NCI-H345 (cell line): ENCODE results near the gene C19orf81.

Source experiments
- DNase-seq: peaks from one replicate; lab custom pipeline; 2025; lab: John Stamatoyannopoulos, UW

Gene C19orf81

DNA sequence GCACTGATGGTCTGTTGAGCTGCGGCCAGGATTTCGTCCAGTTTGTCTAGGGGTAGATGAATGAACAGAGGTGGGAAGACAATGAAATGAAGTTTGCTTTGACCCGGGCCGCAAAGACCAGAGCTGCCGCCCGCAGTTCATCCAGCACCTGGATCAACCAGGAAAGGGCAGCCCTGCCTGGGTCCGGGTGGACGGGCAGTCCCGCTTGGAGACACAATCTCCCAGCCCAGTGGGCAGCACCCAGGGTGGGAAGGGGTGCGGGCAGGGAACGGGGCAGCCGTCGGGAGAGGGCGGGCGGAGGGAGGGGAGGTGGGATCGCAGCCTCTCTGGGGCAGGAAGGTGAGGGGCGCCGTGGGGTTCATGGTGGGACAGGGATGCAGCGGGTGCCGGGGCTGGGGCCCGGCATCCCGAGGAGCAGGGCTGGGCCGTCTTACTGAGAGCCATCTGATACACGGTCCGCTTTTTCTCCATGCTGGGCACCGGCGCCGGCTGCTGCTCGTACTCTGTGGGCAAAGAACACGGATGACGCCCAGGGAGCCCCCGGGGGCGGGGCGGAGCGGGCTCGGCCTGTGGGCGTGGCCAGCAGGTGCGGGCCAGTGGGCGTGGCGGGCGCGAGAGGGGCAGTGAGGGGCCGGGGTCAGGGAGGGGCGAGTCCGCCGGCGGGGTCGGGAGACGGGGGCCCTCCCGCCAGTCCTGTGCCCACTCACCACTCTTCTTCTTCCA, 37.2 kb downstream of the C19orf81 start:
- DNase-seq, result no peak

DNA sequence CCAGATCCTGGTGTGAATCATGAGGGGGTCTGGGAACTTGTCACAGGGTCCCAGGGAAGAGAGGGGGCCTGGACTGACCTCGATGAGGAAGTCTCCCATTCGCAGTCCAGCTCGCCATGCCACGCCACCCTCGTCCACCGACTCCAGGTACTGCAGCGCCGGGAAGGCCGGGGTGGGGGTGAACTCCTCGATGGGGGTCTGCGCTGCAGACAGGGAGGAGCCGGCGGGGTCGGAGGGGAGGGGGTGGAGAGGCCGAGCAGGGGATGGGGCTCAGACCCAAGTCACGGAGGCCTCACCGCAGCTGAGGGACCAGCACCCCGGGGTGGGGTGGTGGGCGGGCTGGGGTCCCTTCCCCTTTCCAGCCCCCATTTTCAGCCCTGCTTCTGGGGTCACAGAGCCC, 39.5 kb downstream of the C19orf81 start:
- no peak for DNase-seq

DNA sequence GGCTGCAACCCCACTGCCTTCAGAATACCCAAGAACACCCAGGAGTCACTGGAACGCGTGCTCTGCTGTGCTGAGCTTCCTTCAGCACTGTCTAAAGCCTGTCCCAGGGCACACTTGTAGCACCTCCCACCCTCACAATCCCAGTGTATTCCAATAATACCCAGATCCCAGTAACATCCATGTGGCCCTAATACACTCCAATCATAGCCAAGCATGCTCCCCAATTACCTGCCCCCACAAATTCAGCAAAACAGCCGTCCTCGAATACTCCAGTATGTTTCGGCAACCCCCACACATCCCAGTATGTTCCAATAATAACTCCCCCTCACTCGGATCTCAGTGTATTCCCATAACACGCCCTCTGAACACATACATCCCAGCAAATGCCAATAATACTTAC, 41.2 kb downstream of the C19orf81 start:
- no peak for DNase-seq

DNA sequence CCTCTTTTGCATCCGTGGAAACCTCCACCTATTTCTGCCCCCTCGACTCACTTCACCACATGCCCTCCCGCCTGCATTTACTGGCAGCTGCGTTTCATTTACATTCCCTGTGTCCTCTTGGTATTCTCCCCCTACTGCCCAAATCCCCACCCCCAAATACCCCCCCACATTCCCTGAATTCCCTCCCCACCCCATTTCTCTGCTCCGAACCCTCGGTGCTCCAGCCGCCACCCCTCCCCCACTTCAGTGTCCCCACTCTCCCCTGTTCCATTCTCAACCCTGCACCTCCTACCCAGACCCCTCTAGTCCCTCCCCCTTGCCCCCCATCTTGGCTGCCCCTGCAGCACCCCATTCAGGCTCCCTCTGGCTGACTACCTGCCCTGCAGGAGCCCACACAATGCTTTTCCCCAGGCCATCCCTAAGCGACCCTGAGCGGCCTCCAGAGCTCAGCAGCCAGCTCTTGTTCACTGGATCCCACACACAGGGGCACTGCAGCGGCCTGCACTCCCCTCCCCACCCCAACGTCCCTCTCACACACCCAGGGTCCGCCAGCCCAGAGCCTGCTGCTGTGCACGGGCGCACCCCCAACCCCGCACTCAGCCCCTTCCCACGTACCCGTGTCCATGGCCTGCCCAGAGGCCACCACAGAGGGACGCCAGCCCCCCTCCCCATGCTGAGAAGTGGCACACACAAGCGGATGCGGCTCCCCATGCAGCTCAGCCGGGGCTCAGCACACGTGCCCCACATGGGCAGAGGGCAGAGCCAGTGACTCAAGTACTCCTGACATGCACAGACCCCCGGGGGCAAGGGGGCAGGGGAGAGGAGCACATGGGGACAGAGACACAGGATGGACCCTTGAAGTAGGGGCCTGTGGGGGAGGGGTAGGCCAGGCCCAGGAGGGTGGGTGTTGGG, 44.1 kb downstream of the C19orf81 start:
- DNase-seq, result no peak

DNA sequence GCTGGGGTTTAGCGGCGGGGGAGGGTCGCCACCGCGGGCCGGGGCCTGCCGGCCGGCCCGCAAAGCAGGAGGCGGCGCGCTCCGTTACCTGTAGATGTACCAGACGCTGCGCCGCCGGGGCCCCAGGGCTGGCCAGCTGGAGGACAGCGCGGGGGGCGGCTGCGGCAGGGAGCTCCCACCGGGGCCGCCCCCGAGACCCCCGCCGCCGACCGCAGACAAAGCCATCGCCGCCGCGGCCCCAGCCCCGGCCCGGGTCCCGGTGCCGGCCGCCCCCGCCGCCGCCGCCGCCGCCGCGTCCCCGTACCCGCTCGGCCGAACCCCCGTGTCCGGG, 45.5 kb downstream of the C19orf81 start:
- DNase-seq, result no peak

DNA sequence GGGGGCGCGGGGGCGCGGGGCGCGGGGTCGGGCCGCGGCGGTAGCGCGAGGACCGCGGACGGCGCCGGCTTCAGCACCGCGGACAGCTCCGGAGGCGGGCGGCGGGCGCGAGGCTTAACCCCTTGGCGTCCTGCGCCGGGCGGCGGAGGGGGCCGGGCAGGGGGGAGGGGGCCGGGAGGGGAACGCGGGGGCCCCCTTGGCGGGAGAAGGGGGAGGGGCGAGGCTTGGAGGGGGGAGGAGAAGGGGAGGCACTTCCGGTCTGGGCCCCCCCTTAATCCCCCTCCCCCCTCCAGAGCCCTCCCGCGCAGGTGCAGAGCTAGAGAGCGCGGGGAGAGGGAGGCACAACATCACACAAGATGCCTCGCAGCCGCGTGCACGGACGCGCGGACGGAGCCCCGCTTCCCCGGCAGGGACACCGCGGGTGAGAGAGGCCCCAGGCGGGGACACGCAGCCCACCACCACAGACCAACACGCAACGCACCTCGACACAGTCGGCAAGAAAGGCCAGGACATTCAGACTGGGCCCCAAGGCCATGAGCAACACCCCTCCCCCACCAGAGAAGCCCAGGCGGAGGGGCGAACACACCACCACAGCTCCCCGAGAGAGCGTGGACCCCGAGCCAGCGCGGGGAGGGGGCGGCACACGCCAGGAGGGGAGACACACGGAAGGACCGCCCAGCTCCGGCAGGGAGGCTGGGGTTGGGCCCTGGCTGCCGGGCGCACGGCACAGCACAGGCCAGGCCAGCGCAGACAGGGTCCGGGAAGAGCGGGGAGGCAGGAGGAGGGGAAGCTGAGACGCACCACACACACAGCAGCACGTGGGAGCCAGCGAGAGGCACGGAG, 46.2 kb downstream of the C19orf81 start:
- no peak for DNase-seq

DNA sequence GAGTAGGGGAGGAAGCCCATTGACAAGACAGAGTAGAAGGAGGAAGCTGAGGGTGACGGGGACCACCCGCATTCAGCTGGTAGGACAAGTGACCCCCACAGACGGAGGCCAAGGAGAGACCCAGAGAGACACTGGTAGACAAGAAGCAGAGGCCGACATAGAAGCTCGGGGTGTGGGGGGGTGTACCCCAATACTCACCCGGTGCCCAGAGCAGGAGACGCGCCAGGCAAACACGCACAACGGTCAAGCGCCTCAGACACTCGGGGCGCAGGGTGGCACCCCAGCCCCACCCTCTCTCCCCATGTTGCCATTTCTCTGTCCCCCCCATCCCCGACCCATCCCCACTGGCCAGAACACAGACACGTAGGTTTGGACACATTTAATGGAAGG, 46.8 kb downstream of the C19orf81 start:
- no peak for DNase-seq

DNA sequence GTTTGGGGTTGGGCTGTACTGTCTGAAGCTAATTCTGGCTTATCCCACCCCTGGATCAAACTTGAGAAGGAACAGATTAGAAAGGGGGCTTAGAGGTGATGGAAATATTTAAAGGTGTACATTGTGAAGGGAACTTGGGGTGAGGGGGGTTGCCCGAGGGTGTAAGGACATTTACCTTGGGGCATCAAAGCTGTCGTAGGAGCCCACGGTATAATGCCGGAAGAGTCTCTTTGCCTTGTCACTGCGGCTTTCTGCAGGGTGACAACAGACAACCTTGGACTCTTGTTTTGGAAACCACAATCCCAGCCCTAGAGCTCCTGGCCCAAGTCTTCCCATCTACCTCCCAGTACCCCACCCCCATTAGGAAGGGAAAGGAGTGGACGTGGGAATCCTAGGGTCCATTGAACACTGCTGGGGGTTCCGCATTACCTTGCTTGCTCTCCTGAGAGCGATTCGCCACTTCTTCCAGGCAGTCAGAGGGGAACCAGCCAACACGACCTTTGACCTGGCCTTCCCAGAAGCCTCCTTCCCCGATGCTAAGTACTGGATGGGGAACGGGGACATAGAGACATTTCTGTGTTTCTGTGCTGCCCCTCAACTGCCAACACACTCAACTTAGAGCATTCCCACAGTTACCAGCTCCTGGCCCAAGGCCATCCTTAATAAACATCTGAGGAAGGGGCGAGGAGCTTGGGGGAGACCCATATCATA, 48.3 kb downstream of the C19orf81 start:
- DNase-seq, result no peak

DNA sequence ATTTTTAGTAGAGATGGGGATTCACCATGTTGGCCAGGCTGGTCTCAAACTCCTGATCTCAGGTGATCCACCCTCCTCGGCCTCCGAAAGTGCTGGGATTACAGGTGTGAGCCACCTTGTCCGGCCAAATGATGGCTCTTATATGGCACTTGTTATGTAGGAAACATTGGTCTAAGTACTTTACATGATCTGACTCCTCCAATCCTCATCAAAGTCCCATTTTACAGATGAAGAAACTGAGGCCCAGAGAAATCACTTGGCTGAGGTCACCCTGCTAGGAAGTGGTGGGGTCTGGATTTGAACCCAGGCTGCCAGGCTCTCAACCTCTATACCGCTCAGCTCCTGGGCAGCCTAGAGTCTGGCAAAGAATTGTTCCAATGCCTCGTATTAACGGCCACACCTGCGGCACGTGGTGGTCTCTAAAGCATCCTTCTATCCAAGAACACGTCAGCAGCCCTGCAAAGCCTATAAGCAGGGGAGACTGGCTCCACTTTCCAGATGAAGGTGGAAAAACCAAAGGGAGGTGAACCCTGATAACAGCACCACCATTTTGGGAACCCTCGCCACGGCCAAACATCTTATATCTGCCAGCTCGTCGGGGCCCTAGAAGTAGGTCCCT, 52.2 kb downstream of the C19orf81 start:
- no peak for DNase-seq

DNA sequence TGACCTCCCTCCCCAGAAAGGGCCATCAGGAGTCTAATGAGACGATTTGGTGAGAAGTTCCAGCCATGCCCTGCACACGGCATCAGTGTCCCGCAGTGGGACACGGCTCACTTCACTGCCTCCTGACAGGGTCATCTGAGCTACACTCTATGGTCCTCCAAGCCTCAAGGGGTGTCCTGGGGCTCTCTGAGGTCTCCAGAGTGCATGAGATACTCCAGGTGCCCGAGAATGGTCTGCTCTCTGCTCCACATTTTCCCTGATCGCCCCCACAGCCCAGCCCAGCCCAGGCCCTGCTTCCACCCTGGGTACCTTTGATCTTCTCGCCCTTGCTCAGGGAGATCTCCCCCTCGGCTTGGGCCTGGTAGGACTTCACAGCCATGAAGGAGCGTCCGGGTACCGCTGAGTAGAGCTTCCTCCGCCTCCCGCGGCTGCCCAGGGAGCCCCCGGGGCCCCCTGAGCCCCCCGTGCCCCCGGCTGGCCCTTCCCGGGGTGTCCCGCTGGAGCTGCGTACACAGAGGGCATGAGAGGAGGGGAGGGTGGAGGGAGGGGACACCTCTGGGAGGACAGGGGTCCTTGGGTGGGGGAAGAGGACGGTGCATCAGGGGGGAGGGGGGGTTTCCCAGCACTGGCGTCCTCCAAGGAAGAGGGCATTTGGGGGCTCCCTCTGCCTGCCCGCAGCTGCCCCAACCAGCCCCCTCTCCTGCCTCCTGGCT, 53.1 kb downstream of the C19orf81 start:
- no peak for DNase-seq

DNA sequence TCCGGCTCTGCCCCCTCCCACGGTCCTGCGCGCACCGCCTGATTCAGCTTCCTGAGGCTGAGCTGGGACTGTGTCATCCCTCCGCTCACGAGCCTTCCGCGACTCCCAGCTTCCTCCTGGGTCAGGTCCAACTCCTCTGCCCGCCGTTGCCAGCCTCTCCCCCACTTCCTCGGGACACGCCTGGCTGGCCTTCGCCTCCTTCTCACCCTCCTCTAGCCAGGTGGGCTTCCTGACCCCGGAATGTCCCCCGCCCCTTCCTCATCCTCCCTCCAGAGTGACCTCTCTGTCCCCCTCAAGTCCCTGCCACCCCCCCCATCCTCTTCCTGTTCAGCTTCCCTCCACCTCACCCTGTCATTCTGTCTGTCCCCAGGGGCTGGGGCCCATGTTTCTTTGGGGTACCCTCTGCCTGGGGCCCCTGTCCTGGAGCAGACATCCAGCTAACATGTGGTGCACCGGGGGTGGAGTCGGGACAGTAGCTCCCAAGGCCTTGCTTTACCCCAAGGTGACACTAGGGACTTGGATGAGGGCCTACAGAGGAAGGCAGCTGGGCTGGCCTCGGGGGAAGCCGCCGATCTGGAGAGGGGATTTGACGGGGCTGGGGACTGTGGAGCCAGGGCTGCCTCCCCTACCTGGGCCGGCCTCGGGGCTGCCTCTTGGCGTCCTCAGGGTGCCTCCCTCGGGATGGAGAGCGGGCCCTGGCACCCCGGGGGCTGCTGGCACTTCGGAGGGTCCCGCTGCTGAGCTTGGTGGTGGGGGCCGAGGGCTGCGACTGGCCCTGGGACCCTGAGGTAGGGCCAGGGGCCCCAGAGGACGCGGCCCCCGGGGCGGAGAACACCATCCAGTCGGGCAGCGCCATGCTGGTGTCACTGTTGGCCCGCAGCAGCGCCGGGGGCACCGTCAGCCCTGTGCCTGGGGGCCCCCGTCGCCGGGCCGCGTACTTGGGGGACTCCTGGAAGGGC, 53.9 kb downstream of the C19orf81 start:
- DNase-seq, result no peak

DNA sequence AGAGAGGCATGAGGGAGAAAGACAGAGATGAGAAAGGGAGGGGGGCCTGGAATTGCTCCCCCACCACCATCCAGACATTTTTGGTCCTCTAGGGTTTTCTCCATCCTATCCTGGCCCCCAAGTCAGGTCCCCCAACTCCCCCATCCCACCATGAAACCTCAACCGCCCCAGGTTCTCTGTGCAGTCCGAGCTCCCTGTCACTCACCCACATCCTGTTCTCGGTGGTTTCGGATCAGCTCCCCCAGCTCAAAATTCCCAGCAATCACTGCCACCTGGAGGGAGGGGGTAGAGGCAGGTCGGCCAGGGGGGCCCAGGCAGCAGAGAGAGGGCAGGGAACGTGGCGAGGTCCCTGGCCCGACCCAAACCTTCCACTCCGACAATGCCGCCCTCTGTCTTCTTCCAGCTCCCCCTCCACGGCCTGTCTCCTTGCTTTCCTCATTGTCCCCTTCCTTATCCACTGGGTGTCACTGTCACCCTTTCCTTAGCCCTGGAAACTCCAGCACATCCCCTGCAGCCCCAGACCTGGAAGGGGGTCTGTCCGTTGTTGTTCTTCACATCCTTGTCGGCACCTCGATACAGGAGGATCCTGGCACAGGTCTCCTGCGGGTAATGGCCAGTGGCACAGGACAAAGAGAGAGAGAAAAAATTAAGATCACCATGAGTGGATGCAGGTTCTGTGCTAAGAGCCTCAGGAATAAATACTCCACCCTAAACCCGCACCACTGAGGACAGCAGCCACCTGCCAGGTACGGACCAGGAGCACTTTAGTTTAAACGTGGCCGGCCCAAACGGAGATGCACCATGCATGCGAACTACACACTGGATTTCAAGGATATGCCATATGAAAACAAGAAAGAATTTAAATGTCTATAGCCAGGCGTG, 54.9 kb downstream of the C19orf81 start:
- no peak for DNase-seq

DNA sequence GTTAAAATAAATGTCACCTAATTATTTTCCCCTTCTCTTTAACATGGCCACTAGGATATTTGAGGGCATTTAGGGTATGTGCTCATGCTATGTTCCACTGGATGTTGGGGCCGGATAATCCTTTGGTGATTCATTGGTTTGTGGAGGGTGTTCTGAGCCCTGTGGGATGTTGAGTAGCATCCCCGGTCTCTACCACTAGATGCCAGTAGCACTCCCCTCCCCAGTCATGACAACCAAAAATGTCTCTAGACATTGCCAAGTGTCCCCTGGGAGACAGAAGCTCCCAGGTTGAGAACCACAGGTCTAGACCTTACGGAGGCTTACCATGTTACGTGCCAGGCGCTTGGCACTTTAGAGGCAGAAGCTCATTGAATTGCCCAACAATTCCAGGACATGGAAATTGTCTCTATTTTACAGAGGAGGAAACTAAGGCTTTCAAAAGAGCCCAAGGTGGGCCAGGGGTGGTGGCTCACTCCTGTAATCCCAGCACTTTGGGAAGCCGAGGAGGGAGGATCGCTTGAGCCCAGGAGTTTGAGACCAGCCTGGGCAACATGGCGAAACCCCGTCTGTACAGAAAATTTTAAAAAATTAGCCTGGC, 56.3 kb downstream of the C19orf81 start:
- no peak for DNase-seq

DNA sequence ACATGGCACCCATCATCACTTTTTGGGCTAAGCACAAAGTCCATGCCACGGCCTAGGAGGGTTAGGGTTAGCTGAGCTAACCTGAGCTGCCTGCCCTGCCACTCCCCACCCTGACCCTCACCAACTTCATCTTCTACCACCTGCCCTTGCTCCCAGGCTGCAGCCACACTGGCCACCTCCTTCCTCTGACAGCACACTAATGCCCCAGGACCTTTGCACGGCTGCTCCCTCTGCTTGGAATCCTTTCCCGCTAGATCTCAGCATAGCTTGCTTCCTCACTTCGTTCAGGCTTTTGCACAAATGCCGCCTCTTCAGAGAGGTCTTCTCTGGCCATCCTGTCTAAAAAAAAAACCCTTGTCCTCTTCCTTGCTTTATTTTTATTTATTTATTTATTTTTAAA, 57.1 kb downstream of the C19orf81 start:
- DNase-seq, result no peak

DNA sequence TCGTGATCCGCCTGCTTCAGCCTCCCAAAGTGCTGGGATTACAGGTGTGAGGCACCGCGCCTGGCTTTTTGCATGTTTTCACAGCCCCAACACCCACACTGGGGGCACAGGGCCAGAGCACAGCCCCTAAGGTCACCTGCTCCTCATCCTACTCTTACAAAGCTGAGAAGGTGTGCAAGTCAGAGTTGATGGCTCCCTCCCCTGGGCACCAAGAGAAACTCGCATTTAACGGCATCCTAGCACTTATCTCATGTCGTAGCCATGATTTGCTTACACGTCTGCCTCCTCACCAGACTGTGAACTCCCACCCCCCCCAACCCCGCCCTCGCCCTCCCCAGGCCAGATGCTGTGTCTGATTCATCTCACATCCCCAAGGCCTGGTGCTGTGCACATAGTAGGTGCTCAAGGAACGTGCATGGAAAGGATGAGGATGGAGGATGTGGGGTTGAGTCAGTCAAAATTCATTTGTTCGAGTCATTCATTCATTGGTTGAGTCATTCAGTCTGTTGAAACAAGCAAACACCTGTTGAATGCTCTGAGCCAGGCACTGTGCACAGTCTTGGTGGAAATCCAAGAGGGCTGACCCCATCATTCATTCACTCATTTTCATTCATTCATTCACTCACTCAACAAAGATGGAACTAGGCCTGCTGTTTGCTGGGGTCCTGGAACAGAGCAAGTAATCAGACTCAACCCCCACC, 59.1 kb downstream of the C19orf81 start:
- DNase-seq, result no peak
